Fibroblast of pulmonary artery (primary cell): ENCODE measurements around the gene SLC24A4.

Source experiments
- DNase-seq: peaks from one replicate; pipeline ENCODE4 v3.0.0-alpha.2; 2010; ENCODE audit warnings: low read depth
- H3K4me3 ChIP-seq: replicated peaks from 2 replicates; pipeline ENCODE4 v1.5.1; 2011; ENCODE audit warnings: low read depth, mild to moderate bottlenecking, control low read depth, low read length, moderate library complexity
- TF ChIP-seq, protein P1 (sequence below): IDR thresholded peaks from 2 replicates; pipeline ENCODE4 v1.5.1; 2011; ENCODE audit warnings: mild to moderate bottlenecking, control low read depth, low read length, inconsistent platforms; ENCODE audit errors: missing control alignments

SLC24A4 gene

DNA sequence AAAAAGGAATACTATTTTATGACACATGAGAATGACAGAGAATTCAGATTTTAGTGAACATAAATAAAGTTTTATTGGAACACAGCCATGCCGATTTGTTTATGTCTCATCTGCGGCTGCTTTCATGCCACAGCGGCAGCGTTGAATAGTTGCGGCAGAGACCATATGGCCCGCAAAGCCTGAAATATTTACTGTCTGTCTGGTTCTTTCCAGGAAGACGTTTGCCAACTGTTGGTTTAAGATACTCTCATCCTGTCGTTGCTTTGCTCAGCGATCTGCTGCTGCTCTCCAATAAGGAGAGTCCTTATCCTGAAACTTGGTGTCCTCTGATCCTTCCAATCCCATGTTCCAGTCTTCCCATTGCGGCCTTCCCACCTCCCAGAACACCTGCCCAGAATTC lies 89.9 kb downstream of the SLC24A4 start:
- no peak overlapping the region for H3K4me3 ChIP-seq
- no peak for DNase-seq
- TF ChIP-seq, protein P1, sequence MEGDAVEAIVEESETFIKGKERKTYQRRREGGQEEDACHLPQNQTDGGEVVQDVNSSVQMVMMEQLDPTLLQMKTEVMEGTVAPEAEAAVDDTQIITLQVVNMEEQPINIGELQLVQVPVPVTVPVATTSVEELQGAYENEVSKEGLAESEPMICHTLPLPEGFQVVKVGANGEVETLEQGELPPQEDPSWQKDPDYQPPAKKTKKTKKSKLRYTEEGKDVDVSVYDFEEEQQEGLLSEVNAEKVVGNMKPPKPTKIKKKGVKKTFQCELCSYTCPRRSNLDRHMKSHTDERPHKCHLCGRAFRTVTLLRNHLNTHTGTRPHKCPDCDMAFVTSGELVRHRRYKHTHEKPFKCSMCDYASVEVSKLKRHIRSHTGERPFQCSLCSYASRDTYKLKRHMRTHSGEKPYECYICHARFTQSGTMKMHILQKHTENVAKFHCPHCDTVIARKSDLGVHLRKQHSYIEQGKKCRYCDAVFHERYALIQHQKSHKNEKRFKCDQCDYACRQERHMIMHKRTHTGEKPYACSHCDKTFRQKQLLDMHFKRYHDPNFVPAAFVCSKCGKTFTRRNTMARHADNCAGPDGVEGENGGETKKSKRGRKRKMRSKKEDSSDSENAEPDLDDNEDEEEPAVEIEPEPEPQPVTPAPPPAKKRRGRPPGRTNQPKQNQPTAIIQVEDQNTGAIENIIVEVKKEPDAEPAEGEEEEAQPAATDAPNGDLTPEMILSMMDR, result no peak

DNA sequence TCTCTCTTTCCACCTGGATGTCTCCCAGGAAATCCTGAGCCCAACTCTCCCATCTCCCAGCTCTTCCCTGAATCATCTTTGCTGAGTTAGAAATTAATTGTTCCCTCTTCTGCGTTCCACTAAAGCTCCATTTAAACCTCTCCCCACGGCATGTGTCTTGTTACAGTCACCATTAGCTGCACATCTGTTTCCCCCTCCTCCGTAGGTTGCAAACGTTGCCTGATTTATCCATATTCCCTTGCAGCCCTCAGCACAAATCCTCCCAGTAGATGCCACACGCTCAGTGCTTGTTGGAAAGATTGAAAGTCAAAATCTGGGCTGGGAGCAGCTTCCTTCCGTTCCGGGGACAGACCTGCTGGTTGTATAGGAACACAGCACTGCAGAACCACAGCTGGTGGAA lies 90.4 kb downstream of the SLC24A4 start:
- no peak for DNase-seq
- H3K4me3 ChIP-seq, result no peak overlapping the region
- TF ChIP-seq, protein P1, result no peak

DNA sequence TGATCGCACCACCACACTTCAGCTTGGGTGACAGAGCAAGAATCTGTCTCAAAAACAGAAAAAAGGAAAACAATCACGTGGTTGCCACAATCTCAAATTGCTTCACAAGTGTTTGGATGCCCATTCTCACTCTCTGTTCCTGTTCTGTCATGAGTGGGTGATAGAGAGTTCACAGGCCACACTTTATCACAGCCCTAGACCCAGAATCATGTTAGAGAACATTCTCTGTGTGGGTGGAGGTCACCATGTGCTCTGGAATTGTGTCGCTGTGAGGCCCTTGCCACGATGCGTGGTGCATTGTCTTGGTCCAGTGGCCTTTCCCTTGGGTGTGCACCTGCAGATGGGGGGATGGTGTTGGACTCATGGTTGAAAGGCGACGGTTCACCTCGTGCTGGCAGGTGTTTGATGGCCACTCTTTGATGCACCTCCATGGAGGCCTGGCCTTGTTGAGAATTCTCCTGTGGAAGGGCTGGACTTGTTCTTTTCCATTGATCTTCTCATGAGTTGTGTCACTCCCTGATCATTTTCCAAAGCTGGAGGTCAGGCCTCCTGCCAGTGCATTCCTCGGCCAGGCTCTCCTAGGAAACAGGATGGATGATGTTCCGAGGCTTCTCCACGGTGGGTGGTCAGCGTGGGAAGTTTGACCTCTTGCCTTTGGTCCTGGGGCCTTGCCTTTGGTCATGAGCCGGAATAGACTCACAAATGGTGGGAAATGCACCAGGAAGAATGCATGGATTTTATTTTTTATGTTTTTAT lies 91.9 kb downstream of the SLC24A4 start:
- H3K4me3 ChIP-seq, result no peak overlapping the region
- no peak for DNase-seq
- TF ChIP-seq, protein P1, result no peak

DNA sequence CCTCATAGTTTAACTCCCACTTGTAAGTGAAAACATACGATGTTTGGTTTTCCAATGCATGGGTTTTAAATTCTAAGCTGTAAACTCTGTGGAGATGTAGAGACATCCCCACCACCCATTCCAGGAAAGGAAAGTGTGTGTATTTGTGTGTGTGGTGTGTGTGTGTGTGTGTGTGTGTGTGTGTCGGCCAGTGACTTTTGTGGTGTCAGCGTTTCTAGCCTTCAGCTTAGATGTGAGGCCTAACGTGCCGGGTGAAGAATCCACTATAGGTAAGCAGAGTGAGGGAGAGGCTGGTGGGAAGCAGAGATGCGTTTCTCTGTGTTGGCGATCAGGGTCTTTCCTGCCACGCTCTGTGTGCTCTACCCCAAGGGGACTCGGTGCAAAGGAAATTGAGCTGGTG lies 93.0 kb downstream of the SLC24A4 start:
- no peak overlapping the region for H3K4me3 ChIP-seq
- no peak for DNase-seq
- TF ChIP-seq, protein P1, result no peak

DNA sequence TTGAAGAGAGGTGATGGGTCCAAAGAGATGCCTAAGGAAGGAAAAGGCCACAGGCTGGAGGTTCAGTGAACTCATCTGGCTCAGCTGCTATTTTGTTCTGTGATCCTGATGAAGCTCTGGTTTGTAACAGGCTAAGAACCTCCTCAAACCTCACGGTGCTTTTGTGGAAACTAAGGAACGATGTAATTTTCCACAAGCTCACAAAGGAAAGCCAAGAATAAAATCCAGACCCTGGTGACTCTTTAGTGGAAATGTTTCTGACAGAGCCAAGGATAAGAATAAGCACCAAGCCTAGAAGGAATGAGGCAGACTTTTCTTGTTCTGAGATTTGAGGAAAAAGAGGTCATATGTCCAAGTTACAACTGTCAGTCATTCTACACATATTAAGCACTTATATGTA lies 93.6 kb downstream of the SLC24A4 start:
- TF ChIP-seq, protein P1, result no peak
- H3K4me3 ChIP-seq, result no peak overlapping the region
- DNase-seq, result no peak

DNA sequence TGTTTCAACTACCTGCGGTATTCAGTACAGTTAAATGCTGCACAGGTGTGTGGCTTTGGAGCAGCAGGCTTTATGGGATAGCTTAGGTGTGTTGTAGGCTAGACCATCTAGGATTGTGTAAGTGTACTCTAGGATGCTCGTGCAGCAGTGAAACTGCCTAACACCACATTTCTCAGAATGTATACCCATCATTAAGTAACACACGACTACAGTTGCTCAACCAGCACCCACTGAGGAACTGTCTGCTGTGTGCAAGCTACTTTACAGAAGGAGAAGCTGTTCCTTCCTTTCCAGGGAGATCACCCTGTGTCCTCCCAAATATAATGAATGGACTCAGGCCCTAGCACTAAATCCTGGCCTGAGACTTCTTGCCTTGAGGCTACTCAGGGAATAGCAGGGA lies 94.8 kb downstream of the SLC24A4 start:
- no peak for DNase-seq
- H3K4me3 ChIP-seq, result no peak overlapping the region
- TF ChIP-seq, protein P1, result no peak

DNA sequence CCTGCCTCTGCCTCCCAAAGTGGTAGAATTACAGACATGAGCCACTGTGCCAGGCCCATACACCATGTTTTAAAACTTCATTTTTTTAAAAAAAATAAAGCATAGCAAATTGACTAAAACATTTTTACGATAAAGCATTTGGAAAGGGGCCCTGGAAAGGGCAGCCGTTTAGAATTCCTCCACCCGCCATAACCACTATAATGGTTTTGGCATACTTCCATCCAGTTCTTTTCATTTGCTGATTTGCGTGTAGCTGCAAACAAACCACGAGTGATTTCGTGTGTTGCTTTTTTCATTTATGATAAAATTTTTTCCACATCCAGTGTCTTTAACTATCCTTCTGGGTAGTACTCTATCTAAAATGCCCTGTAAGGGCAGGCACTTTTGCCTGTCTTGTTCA lies 98.8 kb downstream of the SLC24A4 start:
- DNase-seq, result peak; percentile 25
- TF ChIP-seq, protein P1, result no peak
- H3K4me3 ChIP-seq, result no peak overlapping the region
